Fibroblast of lung (primary cell): Measurements from ENCODE around the gene KIAA1755.

Source experiments
- EZH2 ChIP-seq: IDR thresholded peaks from 2 replicates; pipeline ENCODE4 v1.5.1; 2012; ENCODE audit warnings: low read length, control low read depth, mild to moderate bottlenecking; ENCODE audit errors: missing control alignments
- TF ChIP-seq, protein P1 (sequence below), 2 donors: IDR thresholded peaks in 1 of 2; conservative IDR thresholded peaks in 1 of 2; 1 replicate in 1 of 2; 2 replicates in 1 of 2; pipeline ENCODE4 v1.5.1; 2011 to 2012; ENCODE audit warnings: low read length in 2 of 2, control low read depth in 1 of 2, inconsistent platforms in 1 of 2, low read depth in 1 of 2, mild to moderate bottlenecking in 1 of 2

DNA sequence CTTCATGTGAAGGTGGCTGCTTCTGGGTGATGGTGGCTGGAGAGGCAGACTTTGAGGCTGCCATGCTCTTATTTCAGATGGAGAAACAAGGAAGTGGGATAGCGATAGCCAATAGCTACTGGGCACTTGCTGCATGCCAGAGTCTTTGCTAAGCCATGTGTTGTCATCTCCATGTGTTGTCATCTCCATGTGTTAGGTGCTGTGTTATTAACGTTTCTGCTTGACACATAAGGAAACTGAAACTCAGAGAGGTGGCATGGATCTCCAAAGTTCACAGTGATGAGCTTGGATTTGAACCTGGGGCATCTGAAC, 16.9 kb downstream of the KIAA1755 start:
- TF ChIP-seq, protein P1, sequence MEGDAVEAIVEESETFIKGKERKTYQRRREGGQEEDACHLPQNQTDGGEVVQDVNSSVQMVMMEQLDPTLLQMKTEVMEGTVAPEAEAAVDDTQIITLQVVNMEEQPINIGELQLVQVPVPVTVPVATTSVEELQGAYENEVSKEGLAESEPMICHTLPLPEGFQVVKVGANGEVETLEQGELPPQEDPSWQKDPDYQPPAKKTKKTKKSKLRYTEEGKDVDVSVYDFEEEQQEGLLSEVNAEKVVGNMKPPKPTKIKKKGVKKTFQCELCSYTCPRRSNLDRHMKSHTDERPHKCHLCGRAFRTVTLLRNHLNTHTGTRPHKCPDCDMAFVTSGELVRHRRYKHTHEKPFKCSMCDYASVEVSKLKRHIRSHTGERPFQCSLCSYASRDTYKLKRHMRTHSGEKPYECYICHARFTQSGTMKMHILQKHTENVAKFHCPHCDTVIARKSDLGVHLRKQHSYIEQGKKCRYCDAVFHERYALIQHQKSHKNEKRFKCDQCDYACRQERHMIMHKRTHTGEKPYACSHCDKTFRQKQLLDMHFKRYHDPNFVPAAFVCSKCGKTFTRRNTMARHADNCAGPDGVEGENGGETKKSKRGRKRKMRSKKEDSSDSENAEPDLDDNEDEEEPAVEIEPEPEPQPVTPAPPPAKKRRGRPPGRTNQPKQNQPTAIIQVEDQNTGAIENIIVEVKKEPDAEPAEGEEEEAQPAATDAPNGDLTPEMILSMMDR (conservative IDR thresholded peaks at IDR 0.05 in 1 of 2, IDR thresholded peaks at IDR 0.05 in 1 of 2; ENCODE audit: low read depth in 1 of 2, low read length in 2 of 2), result no peak
- no peak for TF ChIP-seq EZH2
